HEK293T (cell line): ENCODE results near the gene MPRIP.

Experiments used
- CTCF ChIA-PET: fragments of 350-600 bp; formaldehyde crosslinking; extraction: SDS; loops from one replicate; lab custom pipeline; 2021; ENCODE audit warnings: antibody characterized with exemption, inconsistent platforms; lab: Yijun Ruan, JAX
- POLR2A ChIA-PET: fragments of 350-600 bp; formaldehyde crosslinking; extraction: SDS; loops from one replicate; lab custom pipeline; 2020; ENCODE audit warnings: antibody characterized with exemption, inconsistent platforms; lab: Yijun Ruan, JAX
- DNase-seq: peaks from one replicate; pipeline ENCODE4 v3.0.0; 2012; ENCODE audit warnings: mixed read lengths; ENCODE audit errors: extremely low spot score
- ARNT ChIP-seq: fragments of 450-650 bp; IDR thresholded peaks from 2 replicates; pipeline ENCODE4 v1.6.1; 2017; ENCODE audit warnings: mild to moderate bottlenecking
- BHLHE40 ChIP-seq: fragments of 450-650 bp; IDR thresholded peaks from 2 replicates; pipeline ENCODE4 v1.6.1; 2016; ENCODE audit warnings: mild to moderate bottlenecking, moderate library complexity, borderline replicate concordance
- CTBP1 ChIP-seq: fragments of 450-650 bp; IDR thresholded peaks from 2 replicates; pipeline ENCODE4 v1.6.1; 2016; ENCODE audit warnings: borderline replicate concordance
- ELF4 ChIP-seq: fragments of 450-650 bp; IDR thresholded peaks from 2 replicates; pipeline ENCODE4 v1.6.1; 2017; ENCODE audit warnings: antibody characterized with exemption
- FOXA1 ChIP-seq: fragments of 450-650 bp; IDR thresholded peaks from 2 replicates; pipeline ENCODE4 v1.6.1; 2016; ENCODE audit warnings: mild to moderate bottlenecking
- FOXK2 ChIP-seq: fragments of 450-650 bp; IDR thresholded peaks from 2 replicates; pipeline ENCODE4 v1.6.1; 2016; ENCODE audit warnings: mild to moderate bottlenecking
- FOXM1 ChIP-seq: fragments of 450-650 bp; IDR thresholded peaks from 2 replicates; pipeline ENCODE4 v1.6.1; 2017; ENCODE audit warnings: mild to moderate bottlenecking, borderline replicate concordance
- HDGF ChIP-seq: fragments of 450-650 bp; IDR thresholded peaks from 2 replicates; pipeline ENCODE4 v1.6.1; 2017; ENCODE audit warnings: antibody characterized with exemption, borderline replicate concordance
- L3MBTL2 ChIP-seq: fragments of 450-650 bp; conservative IDR thresholded peaks from 2 replicates; pipeline ENCODE4 v1.6.1; 2016; ENCODE audit warnings: mild to moderate bottlenecking
- LEF1 ChIP-seq: fragments of 450-650 bp; IDR thresholded peaks from 2 replicates; pipeline ENCODE4 v1.6.1; 2017; ENCODE audit warnings: mild to moderate bottlenecking, borderline replicate concordance
- NFRKB ChIP-seq: fragments of 450-650 bp; IDR thresholded peaks from 2 replicates; pipeline ENCODE4 v1.6.1; 2016; ENCODE audit warnings: mild to moderate bottlenecking, moderate library complexity
- SP1 ChIP-seq: fragments of 450-650 bp; IDR thresholded peaks from 2 replicates; pipeline ENCODE4 v1.6.1; 2017
- SUZ12 ChIP-seq: fragments of 450-650 bp; IDR thresholded peaks from 2 replicates; pipeline ENCODE4 v1.6.1; 2016; ENCODE audit warnings: mild to moderate bottlenecking
- TARDBP ChIP-seq: fragments of 450-650 bp; IDR thresholded peaks from 2 replicates; pipeline ENCODE4 v1.6.1; 2016
- ZNF384 ChIP-seq: fragments of 450-650 bp; IDR thresholded peaks from 2 replicates; pipeline ENCODE4 v1.6.1; 2016
- TF ChIP-seq, protein P1 (sequence below): fragments of 450-650 bp; IDR thresholded peaks from 2 replicates; pipeline ENCODE4 v1.6.1; 2016

Gene MPRIP

GRCh38 chr17:17114592-17115225 is 72.5 kb downstream of the MPRIP start:
- DNase-seq = no peak
- ChIA-PET CTCF (no interaction called here), POLR2A (no interaction called here)
- TF ChIP-seq L3MBTL2 = no peak
- no peak for TF ChIP-seq ZNF384
- TF ChIP-seq CTBP1 = no peak
- TF ChIP-seq FOXA1 = no peak
- TF ChIP-seq NFRKB = no peak
- TF ChIP-seq HDGF = no peak
- TF ChIP-seq LEF1 = no peak
- TF ChIP-seq FOXM1 = no peak
- TF ChIP-seq SUZ12 = no peak

DNA sequence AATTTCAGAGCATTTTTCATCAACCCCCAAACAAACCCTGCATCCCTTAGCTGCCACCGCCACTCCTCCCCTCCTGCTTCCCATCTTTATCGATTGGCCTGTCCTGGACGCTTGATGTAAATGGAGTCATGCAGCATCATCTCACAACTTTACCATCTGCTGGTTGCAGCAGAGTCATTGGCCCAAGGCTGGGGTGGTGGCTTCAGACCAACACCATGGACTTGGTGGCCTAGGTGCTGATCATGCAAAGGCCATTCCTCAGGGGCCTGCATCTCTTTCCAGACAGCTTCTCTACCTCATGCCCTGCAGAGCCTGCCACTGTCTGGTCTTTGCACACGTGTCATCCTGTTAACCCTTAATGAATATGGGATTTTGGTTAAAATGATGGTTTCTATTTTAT is 73.4 kb downstream of the MPRIP start:
- ChIA-PET POLR2A (no interaction called here), CTCF (no interaction called here)
- no peak for TF ChIP-seq ZNF384
- TF ChIP-seq, protein P1, sequence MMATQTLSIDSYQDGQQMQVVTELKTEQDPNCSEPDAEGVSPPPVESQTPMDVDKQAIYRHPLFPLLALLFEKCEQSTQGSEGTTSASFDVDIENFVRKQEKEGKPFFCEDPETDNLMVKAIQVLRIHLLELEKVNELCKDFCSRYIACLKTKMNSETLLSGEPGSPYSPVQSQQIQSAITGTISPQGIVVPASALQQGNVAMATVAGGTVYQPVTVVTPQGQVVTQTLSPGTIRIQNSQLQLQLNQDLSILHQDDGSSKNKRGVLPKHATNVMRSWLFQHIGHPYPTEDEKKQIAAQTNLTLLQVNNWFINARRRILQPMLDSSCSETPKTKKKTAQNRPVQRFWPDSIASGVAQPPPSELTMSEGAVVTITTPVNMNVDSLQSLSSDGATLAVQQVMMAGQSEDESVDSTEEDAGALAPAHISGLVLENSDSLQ = no peak
- TF ChIP-seq SUZ12 = no peak
- no peak for TF ChIP-seq FOXK2
- TF ChIP-seq ELF4 = no peak
- no peak for TF ChIP-seq ARNT
- no peak for TF ChIP-seq HDGF
- TF ChIP-seq FOXM1 = no peak
- no peak for TF ChIP-seq SP1
- no peak for TF ChIP-seq L3MBTL2
- no peak for TF ChIP-seq NFRKB
- TF ChIP-seq BHLHE40 = no peak
- no peak for TF ChIP-seq LEF1
- TF ChIP-seq TARDBP = no peak

DNA sequence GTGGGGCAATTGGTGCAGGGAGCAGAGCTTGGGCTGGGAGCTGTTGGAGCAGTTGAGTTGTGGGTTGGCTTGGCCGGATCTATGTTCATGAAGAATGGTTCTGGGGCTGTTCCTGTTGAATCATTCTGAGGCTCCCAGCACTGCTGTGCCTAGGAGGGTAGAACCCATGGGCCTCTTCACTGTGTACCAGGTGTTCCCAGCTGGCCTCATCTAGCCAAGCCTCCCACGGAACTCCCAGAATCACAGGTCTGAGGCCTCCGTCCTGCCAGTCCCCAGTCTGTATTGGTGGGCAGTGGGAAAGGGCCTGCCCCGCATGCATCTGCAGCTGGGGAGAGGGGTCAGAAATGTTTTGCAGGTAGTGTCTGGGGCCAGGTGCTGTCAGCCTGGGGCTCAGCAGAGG is 74.1 kb downstream of the MPRIP start:
- DNase-seq = no peak
- ChIA-PET POLR2A (no interaction called here), CTCF (interaction anchor here (1.4 kb wide), 1 partner anchor 25 kb away, joined by 4 read pairs; no protein-coding TSS in a partner anchor)
- TF ChIP-seq ZNF384 (no peak), NFRKB (no peak), FOXM1 (no peak), SUZ12 (no peak), FOXA1 (no peak), L3MBTL2 (no peak), CTBP1 (no peak)
- TF ChIP-seq, protein P1 = no peak

More for the DNA sequence above, 73.4 kb downstream of the MPRIP start:
- no peak for DNase-seq

DNA sequence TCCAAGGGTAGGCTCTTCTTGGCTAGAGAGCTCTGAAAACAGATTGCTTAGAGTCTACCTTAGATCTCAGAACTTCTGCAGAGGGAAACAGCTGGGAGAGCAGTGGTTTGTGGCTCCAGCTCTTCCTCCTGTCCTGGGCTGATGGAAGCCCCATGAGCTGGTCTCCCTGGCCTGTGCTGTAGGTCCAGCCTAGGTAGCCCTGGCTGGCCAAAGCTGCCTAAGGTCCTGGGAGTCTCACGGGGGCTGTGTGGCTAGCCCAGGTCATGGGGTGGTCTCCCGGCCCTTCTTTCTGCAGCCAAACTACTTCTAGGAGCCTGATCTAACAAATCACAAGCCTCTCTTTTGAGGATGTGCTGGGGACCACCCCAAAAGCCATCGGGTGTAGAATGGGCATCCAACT is 75.7 kb downstream of the MPRIP start:
- POLR2A ChIA-PET = interaction anchor here (0.6 kb wide), 1 partner anchor 13 kb away, joined by 3 read pairs; no protein-coding TSS in a partner anchor
- CTCF ChIA-PET = no interaction called here

GRCh38 chr17:17118399-17118798 is 76.1 kb downstream of the MPRIP start:
- TF ChIP-seq FOXM1 = no peak
- no peak for TF ChIP-seq BHLHE40
- no peak for TF ChIP-seq SP1
- no peak for TF ChIP-seq CTBP1
- TF ChIP-seq ARNT = no peak
- TF ChIP-seq SUZ12 = no peak
- no peak for TF ChIP-seq TARDBP
- TF ChIP-seq L3MBTL2 = no peak
- TF ChIP-seq HDGF = no peak
- no peak for TF ChIP-seq FOXK2
- TF ChIP-seq, protein P1 = no peak
- no peak for TF ChIP-seq NFRKB
- TF ChIP-seq ZNF384 = no peak
- no peak for TF ChIP-seq FOXA1
- TF ChIP-seq LEF1 = no peak
- no peak for TF ChIP-seq ELF4
- POLR2A ChIA-PET = no interaction called here
- DNase-seq = no peak
- CTCF ChIA-PET = no interaction called here

More for the DNA sequence above, 75.7 kb downstream of the MPRIP start:
- no peak for DNase-seq
- no peak for TF ChIP-seq ARNT
- TF ChIP-seq, protein P1 = no peak
- TF ChIP-seq NFRKB = no peak

- DNase-seq = no peak
- TF ChIP-seq ELF4 (no peak), FOXA1 (no peak), FOXK2 (no peak), SP1 (no peak), LEF1 (no peak), ARNT (no peak), BHLHE40 (no peak), ZNF384 (no peak), TARDBP (no peak), HDGF (no peak), CTBP1 (no peak), NFRKB (no peak), L3MBTL2 (no peak)
- TF ChIP-seq, protein P1 = no peak
- CTCF ChIA-PET = no interaction called here
- POLR2A ChIA-PET = no interaction called here
Observed at GRCh38 chr17:17119106-17119505, 76.8 kb downstream of the MPRIP start.
